CD4-positive, alpha-beta T cell (primary cell): ENCODE data around the gene GAL3ST3. TPM values are rescaled to one million over a fixed set of nuclear protein-coding genes. Genes with fewer than 3 reads are reported as not detected.
A peak's percentile ranks its signal among the peaks of the same experiment; 100 is the strongest.

Experiments
- ATAC-seq: fragments of 200-7000 bp; cut with Tn5 transposase; one replicate; pipeline ENCODE4 v1.10.0; 2022; ENCODE audit warnings: mild to moderate bottlenecking; ENCODE audit not compliant: poor library complexity
- CTCF ChIA-PET: fragments of 350-600 bp; sonication (Branson Sonifier 250); formaldehyde crosslinking; loops from one replicate; lab custom pipeline; 2021; ENCODE audit warnings: antibody characterized with exemption, inconsistent platforms; lab: Charles Lee
- POLR2A ChIA-PET: fragments of 350-600 bp; sonication (Branson Sonifier 250); formaldehyde crosslinking; loops from one replicate; lab custom pipeline; 2021; ENCODE audit warnings: antibody characterized with exemption, inconsistent platforms; lab: Charles Lee
- DNase-seq, 14 experiments: peaks; one replicate each; pipeline ENCODE4 v3.0.0-alpha.2; 2013 to 2020; ENCODE audit warnings: mixed read lengths in 2 of 14
- H3K27ac ChIP-seq, 2 donors: one replicate each; pipeline versions ENCODE4 v1.5.1 to v1.7.0; 2013; ENCODE audit warnings: low read length in 2 of 2, low read depth in 1 of 2, mild to moderate bottlenecking in 1 of 2
- H3K27me3 ChIP-seq, 2 experiments: 1 replicate in 1 of 2; 2 replicates in 1 of 2; pipeline versions ENCODE4 v1.6.1 to v1.7.0; 2013; ENCODE audit warnings: low read length in 2 of 2, control low read depth in 1 of 2, mild to moderate bottlenecking in 1 of 2, moderate library complexity in 1 of 2; ENCODE audit not compliant: insufficient read depth in 2 of 2, control insufficient read depth in 1 of 2
- H3K36me3 ChIP-seq: one replicate; pipeline ENCODE4 v1.6.1; 2013; ENCODE audit warnings: low read length, control low read depth; ENCODE audit not compliant: insufficient read depth
- H3K4me1 ChIP-seq: one replicate; pipeline ENCODE4 v1.6.1; 2013; ENCODE audit warnings: low read length, control low read depth; ENCODE audit not compliant: insufficient read depth
- H3K4me3 ChIP-seq: one replicate; pipeline ENCODE4 v1.5.1; 2013; ENCODE audit warnings: mild to moderate bottlenecking, low read length, moderate library complexity
- H3K9me3 ChIP-seq, 2 experiments: 1 replicate in 1 of 2; 2 replicates in 1 of 2; pipeline versions ENCODE4 v1.6.1 to v1.7.0; 2013; ENCODE audit warnings: low read length in 2 of 2, mild to moderate bottlenecking in 2 of 2, control low read depth in 1 of 2, moderate library complexity in 1 of 2; ENCODE audit not compliant: control insufficient read depth in 1 of 2, insufficient read depth in 1 of 2
- H3K27ac Mint-ChIP-seq: one replicate; pipeline ENCODE4 v1.8.0; 2020; ENCODE audit warnings: mixed read lengths
- H3K27me3 Mint-ChIP-seq: one replicate; pipeline ENCODE4 v1.8.0; 2021; ENCODE audit warnings: mixed read lengths
- H3K36me3 Mint-ChIP-seq: one replicate; pipeline ENCODE4 v1.8.0; 2021; ENCODE audit warnings: low read depth, mixed read lengths
- H3K4me1 Mint-ChIP-seq: one replicate; pipeline ENCODE4 v1.8.0; 2021; ENCODE audit warnings: low read depth, mixed read lengths
- H3K4me3 Mint-ChIP-seq: one replicate; pipeline ENCODE4 v1.8.0; 2020; ENCODE audit warnings: mild to moderate bottlenecking, mixed read lengths
- H3K9me3 Mint-ChIP-seq: one replicate; pipeline ENCODE4 v1.8.0; 2020; ENCODE audit warnings: mixed read lengths
- CTCF ChIP-seq: fragments of 200-600 bp; IDR thresholded peaks from one replicate; pipeline ENCODE4 v1.8.0; 2022; ENCODE audit warnings: antibody characterized with exemption, mild to moderate bottlenecking
- intact Hi-C, 2 experiments: fragments of 100-400 bp; cut with DNase I in 1 of 2; cut with micrococcal nuclease in 1 of 2; formaldehyde crosslinking; loops; one replicate each; pipeline versions ENCODE4 v1.15.1 to v1.9.0; 2023 to 2025; cut with DNase I, micrococcal nuclease
- total RNA-seq, 174 experiments: library from RNA in 2 of 174; stranded (reverse) in 2 of 174; gene quantifications; one replicate each; pipeline ENCODE4 v1.2.3 and lab custom pipeline; 2021 to 2026

Gene GAL3ST3
- total RNA-seq, 2 experiments from 2014 or later = not detected

- Histone ChIP-seq H3K4me1 (peaks cover 11% of the 10 kb centered on the region), H3K9me3 (peaks cover 0 to 5% of the 10 kb centered on the region in 2 experiments), H3K27me3 (peaks cover 23 to 25% of the 10 kb centered on the region in 2 experiments), H3K4me3 (no peak overlapping the region), H3K36me3 (no peaks in the 10 kb centered on the region), H3K27ac (no peak overlapping the region)
- peaks cover 23% of the 10 kb centered on the region for H3K27me3 Mint-ChIP-seq
- no peak overlapping the region for H3K4me3 Mint-ChIP-seq
- ChIA-PET CTCF (no interaction called here), POLR2A (no interaction called here)
- intact Hi-C loops = no loop called here
- no peak for DNase-seq
- H3K27ac Mint-ChIP-seq = no peak overlapping the region
- no peaks in the 10 kb centered on the region for H3K9me3 Mint-ChIP-seq
- TF ChIP-seq CTCF = no peak
- no peaks in the 10 kb centered on the region for H3K4me1 Mint-ChIP-seq
- no peak for ATAC-seq
- H3K36me3 Mint-ChIP-seq = no peaks in the 10 kb centered on the region
These were observed 34.0 kb downstream of the GAL3ST3 start for GRCh38 chr11:66014804-66015453.

GRCh38 chr11:66013762-66014100 is 35.2 kb downstream of the GAL3ST3 start:
- ChIA-PET POLR2A (no interaction called here), CTCF (no interaction called here)
- Histone ChIP-seq H3K9me3 (peaks cover 0 to 5% of the 10 kb centered on the region in 2 experiments), H3K36me3 (no peaks in the 10 kb centered on the region), H3K4me3 (no peak overlapping the region), H3K4me1 (peaks cover 11% of the 10 kb centered on the region), H3K27ac (no peak overlapping the region), H3K27me3 (peaks cover 23 to 25% of the 10 kb centered on the region in 2 experiments)
- peaks cover 23% of the 10 kb centered on the region for H3K27me3 Mint-ChIP-seq
- TF ChIP-seq CTCF = no peak
- no peak overlapping the region for H3K4me3 Mint-ChIP-seq
- H3K9me3 Mint-ChIP-seq = no peaks in the 10 kb centered on the region
- no peak overlapping the region for H3K27ac Mint-ChIP-seq
- no peaks in the 10 kb centered on the region for H3K4me1 Mint-ChIP-seq
- intact Hi-C loops = no loop called here
- no peak for ATAC-seq
- no peak for DNase-seq
- H3K36me3 Mint-ChIP-seq = no peaks in the 10 kb centered on the region

GRCh38 chr11:66012946-66013761 is 35.8 kb downstream of the GAL3ST3 start:
- H3K4me3 ChIP-seq = no peak overlapping the region
- peaks cover 23 to 25% of the 10 kb centered on the region in 2 experiments for H3K27me3 ChIP-seq
- no peaks in the 10 kb centered on the region for H3K4me1 Mint-ChIP-seq
- H3K36me3 Mint-ChIP-seq = no peaks in the 10 kb centered on the region
- ATAC-seq (no peak), DNase-seq (peak in 2 of 14 experiments; percentile 62 to 71)
- ChIA-PET POLR2A (interaction anchor here (0.8 to 1.6 kb wide), 2 partner anchors 11 to 153 kb away, joined by 4 read pairs; partner anchors contain the start of genes BANF1 and MUS81), CTCF (no interaction called here)
- no peak for TF ChIP-seq CTCF
- no peak overlapping the region for H3K27ac Mint-ChIP-seq
- H3K27me3 Mint-ChIP-seq = peaks cover 23% of the 10 kb centered on the region
- intact Hi-C loops = no loop called here
- H3K27ac ChIP-seq = no peak overlapping the region
- H3K36me3 ChIP-seq = no peaks in the 10 kb centered on the region
- no peak overlapping the region for H3K4me3 Mint-ChIP-seq
- H3K4me1 ChIP-seq = peaks cover 11% of the 10 kb centered on the region
- H3K9me3 ChIP-seq = peaks cover 0 to 5% of the 10 kb centered on the region in 2 experiments
- no peaks in the 10 kb centered on the region for H3K9me3 Mint-ChIP-seq
